HL-60 (cell line): ENCODE measurements around the gene ID1.

Source experiments
- DNase-seq, 2 experiments: peaks; one replicate each; pipeline ENCODE4 v3.0.0-alpha.2; 2010 to 2020; ENCODE audit warnings: low read depth in 1 of 2, low spot score in 1 of 2
- H3K27ac ChIP-seq: fragments of 250-450 bp; sonication (Bioruptor Pico); replicated peaks from 2 replicates; pipeline ENCODE4 v1.5.1; 2020; ENCODE audit warnings: mild to moderate bottlenecking, moderate library complexity
- H3K27me3 ChIP-seq: fragments of 250-450 bp; sonication (Bioruptor Pico); 2 replicates; pipeline ENCODE4 v1.5.1; 2021; ENCODE audit warnings: mild to moderate bottlenecking, moderate library complexity; ENCODE audit not compliant: insufficient read depth, poor library complexity, severe bottlenecking
- H3K4me3 ChIP-seq: replicated peaks from 2 replicates; pipeline ENCODE4 v1.5.1; 2011; ENCODE audit warnings: mild to moderate bottlenecking, control low read depth, low read length; ENCODE audit not compliant: insufficient read depth
- CTCF ChIP-seq: IDR thresholded peaks from one replicate; pipeline ENCODE4 v1.5.1; 2011; ENCODE audit warnings: low read length, control low read depth, inconsistent platforms; ENCODE audit not compliant: insufficient read depth
- GABPA ChIP-seq: IDR thresholded peaks from 2 replicates; pipeline ENCODE4 v1.6.1; 2012; ENCODE audit warnings: low read depth
- POLR2AphosphoS5 ChIP-seq: IDR thresholded peaks from 2 replicates; pipeline ENCODE4 v1.6.1; 2012; ENCODE audit warnings: low read depth
- REST ChIP-seq: IDR thresholded peaks from 2 replicates; pipeline ENCODE4 v1.6.1; 2012; ENCODE audit warnings: low read depth; ENCODE audit not compliant: insufficient replicate concordance
- SPI1 ChIP-seq: IDR thresholded peaks from 2 replicates; pipeline ENCODE4 v1.6.1; 2012; ENCODE audit warnings: low read depth, mild to moderate bottlenecking, borderline replicate concordance

ID1 gene

GRCh38 chr20:31593221-31594001, 11.7 kb upstream of the ID1 start:
- TF ChIP-seq GABPA: no peak
- no peak for TF ChIP-seq POLR2AphosphoS5
- no peak for TF ChIP-seq CTCF
- TF ChIP-seq SPI1: no peak
- no peak for TF ChIP-seq REST
- no peak overlapping the region for H3K27ac ChIP-seq
- H3K27me3 ChIP-seq: peaks cover under 1% of the 10 kb centered on the region
- H3K4me3 ChIP-seq: no peak overlapping the region
- DNase-seq: no peak

GRCh38 chr20:31594002-31594557, 11.0 kb upstream of the ID1 start:
- H3K27ac ChIP-seq: no peak overlapping the region
- TF ChIP-seq REST (no peak), SPI1 (no peak), CTCF (no peak), GABPA (no peak), POLR2AphosphoS5 (no peak)
- no peak overlapping the region for H3K4me3 ChIP-seq
- DNase-seq: no peak
- H3K27me3 ChIP-seq: no peaks in the 10 kb centered on the region

GRCh38 chr20:31594558-31595379, 10.3 kb upstream of the ID1 start:
- Histone ChIP-seq H3K27ac (no peak overlapping the region), H3K4me3 (no peak overlapping the region), H3K27me3 (no peaks in the 10 kb centered on the region)
- no peak for TF ChIP-seq POLR2AphosphoS5
- TF ChIP-seq REST: no peak
- TF ChIP-seq SPI1: no peak
- TF ChIP-seq CTCF: no peak
- no peak for TF ChIP-seq GABPA
- no peak for DNase-seq
